OCI-LY1 (cell line): ENCODE data around the gene ESPNL.

Experiments used
- H2AFZ ChIP-seq: fragments of 200-600 bp; sonication (generic), shearing (Covaris generic); 2 replicates; pipeline ENCODE4 v1.6.0; 2014; ENCODE audit warnings: antibody characterized with exemption, mild to moderate bottlenecking, low read length
- H3F3A ChIP-seq: fragments of 200-600 bp; sonication (generic), shearing (Covaris generic); 2 replicates; pipeline ENCODE4 v1.6.0; 2014; ENCODE audit warnings: mild to moderate bottlenecking, antibody characterized with exemption, low read length, moderate library complexity; ENCODE audit not compliant: insufficient read depth
- H3K27ac ChIP-seq: fragments of 200-600 bp; sonication (generic); 2 replicates; pipeline ENCODE4 v1.5.1; 2014; ENCODE audit warnings: low read length, mixed run types, mild to moderate bottlenecking, low read depth; ENCODE audit not compliant: poor library complexity, severe bottlenecking
- H3K27me3 ChIP-seq: fragments of 200-600 bp; sonication (generic); 2 replicates; pipeline ENCODE4 v1.6.0; 2014; ENCODE audit warnings: antibody characterized with exemption, mild to moderate bottlenecking, low read length, moderate library complexity; ENCODE audit not compliant: insufficient read depth
- H3K36me3 ChIP-seq: fragments of 200-600 bp; sonication (generic); 2 replicates; pipeline ENCODE4 v1.6.1; 2014; ENCODE audit warnings: mild to moderate bottlenecking, antibody characterized with exemption, low read length, moderate library complexity, mixed read lengths; ENCODE audit not compliant: insufficient read depth
- H3K4me1 ChIP-seq: fragments of 200-600 bp; sonication (generic); 2 replicates; pipeline ENCODE4 v1.5.1; 2014; ENCODE audit warnings: mild to moderate bottlenecking, low read length, moderate library complexity; ENCODE audit not compliant: insufficient read depth, severe bottlenecking
- H3K4me2 ChIP-seq: fragments of 200-600 bp; sonication (generic), shearing (Covaris generic); 2 replicates; pipeline ENCODE4 v1.6.1; 2014; ENCODE audit warnings: low read length
- H3K4me3 ChIP-seq: fragments of 200-600 bp; sonication (generic); 2 replicates; pipeline ENCODE4 v1.5.1; 2014; ENCODE audit warnings: low read length, low read depth, mild to moderate bottlenecking, mixed read lengths; ENCODE audit not compliant: poor library complexity, severe bottlenecking
- H3K79me2 ChIP-seq: fragments of 200-600 bp; shearing (Covaris generic); 2 replicates; pipeline ENCODE4 v1.6.1; 2016; ENCODE audit warnings: mixed run types, low read length, mixed read lengths; ENCODE audit not compliant: insufficient read depth
- H3K9ac ChIP-seq: fragments of 200-600 bp; sonication (generic), shearing (Covaris generic); 2 replicates; pipeline ENCODE4 v1.6.1; 2014; ENCODE audit warnings: mild to moderate bottlenecking, low read length, mixed read lengths
- H3K9me2 ChIP-seq: fragments of 200-600 bp; sonication (generic), shearing (Covaris generic); 2 replicates; pipeline ENCODE4 v1.6.1; 2014; ENCODE audit warnings: low read depth, mild to moderate bottlenecking, low read length, mixed read lengths
- H3K9me3 ChIP-seq: fragments of 200-600 bp; shearing (Covaris generic); 2 replicates; pipeline ENCODE4 v1.6.1; 2014; ENCODE audit warnings: low read length, mixed read lengths
- H4K20me1 ChIP-seq: fragments of 200-600 bp; sonication (generic), shearing (Covaris generic); 2 replicates; pipeline ENCODE4 v1.6.0; 2016; ENCODE audit warnings: mild to moderate bottlenecking, low read length; ENCODE audit not compliant: insufficient read depth
- EZH2 ChIP-seq: fragments of 200-600 bp; sonication (generic), shearing (Covaris generic); IDR thresholded peaks from 2 replicates; pipeline ENCODE4 v1.8.0; 2017; ENCODE audit warnings: borderline replicate concordance, mixed run types, mild to moderate bottlenecking, antibody characterized with exemption, low read length, moderate library complexity, mixed read lengths
- TF ChIP-seq, protein P1 (sequence below): fragments of 200-600 bp; sonication (generic), shearing (Covaris generic); IDR thresholded peaks from 2 replicates; pipeline ENCODE4 v1.5.1; 2017; ENCODE audit warnings: mild to moderate bottlenecking, antibody characterized with exemption, low read length, moderate library complexity, mixed read lengths

Gene ESPNL

DNA sequence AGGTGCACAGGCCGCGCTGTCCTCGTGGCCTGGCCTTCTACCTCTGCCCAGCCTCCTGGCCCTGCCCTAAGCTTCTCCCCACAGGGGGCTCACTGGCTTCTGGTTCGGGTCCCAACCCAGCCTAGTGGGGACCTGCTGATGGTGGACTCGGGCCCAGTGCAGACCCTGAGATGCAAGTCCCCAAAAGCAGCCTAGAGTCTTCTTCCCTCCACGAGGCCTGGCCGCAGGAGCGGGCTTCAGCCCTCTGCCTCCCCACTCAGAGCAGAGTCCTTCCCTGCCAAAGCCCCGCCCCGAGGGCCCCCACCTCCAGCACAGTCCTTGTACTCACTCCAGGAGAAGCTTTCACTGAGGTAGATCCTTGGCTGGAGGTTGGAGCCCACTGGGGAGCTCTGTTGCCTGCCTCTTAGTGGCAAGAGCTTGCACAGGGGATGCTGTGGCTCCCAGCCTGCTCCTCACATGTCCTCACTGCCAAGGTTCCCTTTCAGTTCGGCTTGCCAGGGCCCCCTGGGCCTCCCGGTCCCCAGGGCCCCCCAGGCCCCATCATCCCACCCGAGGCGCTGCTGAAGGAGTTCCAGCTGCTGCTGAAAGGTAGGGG is 62.2 kb downstream of the ESPNL start:
- H3K4me2 ChIP-seq, result no peak overlapping the region
- H3K27me3 ChIP-seq, result no peaks in the 10 kb centered on the region
- H3F3A ChIP-seq, result no peaks in the 10 kb centered on the region
- no peak overlapping the region for H2AFZ ChIP-seq
- H3K36me3 ChIP-seq, result no peaks in the 10 kb centered on the region
- no peak overlapping the region for H3K9ac ChIP-seq
- no peaks in the 10 kb centered on the region for H3K9me3 ChIP-seq
- no peaks in the 10 kb centered on the region for H3K9me2 ChIP-seq
- H3K4me1 ChIP-seq, result peaks cover 21% of the 10 kb centered on the region
- no peak overlapping the region for H3K27ac ChIP-seq
- TF ChIP-seq, protein P1, sequence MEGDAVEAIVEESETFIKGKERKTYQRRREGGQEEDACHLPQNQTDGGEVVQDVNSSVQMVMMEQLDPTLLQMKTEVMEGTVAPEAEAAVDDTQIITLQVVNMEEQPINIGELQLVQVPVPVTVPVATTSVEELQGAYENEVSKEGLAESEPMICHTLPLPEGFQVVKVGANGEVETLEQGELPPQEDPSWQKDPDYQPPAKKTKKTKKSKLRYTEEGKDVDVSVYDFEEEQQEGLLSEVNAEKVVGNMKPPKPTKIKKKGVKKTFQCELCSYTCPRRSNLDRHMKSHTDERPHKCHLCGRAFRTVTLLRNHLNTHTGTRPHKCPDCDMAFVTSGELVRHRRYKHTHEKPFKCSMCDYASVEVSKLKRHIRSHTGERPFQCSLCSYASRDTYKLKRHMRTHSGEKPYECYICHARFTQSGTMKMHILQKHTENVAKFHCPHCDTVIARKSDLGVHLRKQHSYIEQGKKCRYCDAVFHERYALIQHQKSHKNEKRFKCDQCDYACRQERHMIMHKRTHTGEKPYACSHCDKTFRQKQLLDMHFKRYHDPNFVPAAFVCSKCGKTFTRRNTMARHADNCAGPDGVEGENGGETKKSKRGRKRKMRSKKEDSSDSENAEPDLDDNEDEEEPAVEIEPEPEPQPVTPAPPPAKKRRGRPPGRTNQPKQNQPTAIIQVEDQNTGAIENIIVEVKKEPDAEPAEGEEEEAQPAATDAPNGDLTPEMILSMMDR, result no peak
- no peak for TF ChIP-seq EZH2
- no peak overlapping the region for H3K4me3 ChIP-seq
- H3K79me2 ChIP-seq, result no peaks in the 10 kb centered on the region
- H4K20me1 ChIP-seq, result no peaks in the 10 kb centered on the region

DNA sequence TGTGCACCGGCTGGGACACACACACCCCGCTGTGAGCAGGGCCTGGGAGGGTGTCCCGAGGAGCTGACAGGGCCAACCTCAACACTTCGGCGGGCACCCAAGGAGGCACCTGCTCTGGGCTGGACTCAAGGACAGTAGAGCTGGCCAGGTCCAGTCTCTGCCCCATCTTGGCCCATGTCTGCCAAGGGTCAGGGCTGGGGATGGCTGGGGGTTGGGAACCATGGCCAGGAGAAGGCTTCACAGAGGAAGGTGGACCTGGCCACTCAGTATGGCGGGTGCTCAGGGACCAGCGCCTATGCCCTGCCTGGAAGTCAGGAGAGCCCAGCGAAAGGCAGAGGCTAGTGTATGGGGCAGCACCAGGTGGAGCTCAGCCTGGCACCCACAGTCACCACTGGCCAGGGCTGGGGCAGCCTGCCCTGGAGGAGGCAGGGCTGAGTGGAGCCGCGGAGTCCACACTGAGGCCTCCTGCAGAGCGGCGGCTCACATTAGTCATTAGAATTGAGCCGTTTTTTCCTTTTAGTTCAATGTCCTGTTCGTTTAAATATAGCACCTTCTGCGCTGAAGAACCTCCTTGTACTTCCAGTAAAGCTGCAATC is 62.8 kb downstream of the ESPNL start:
- Histone ChIP-seq H3K4me1 (peaks cover 21% of the 10 kb centered on the region), H4K20me1 (no peaks in the 10 kb centered on the region), H3K4me2 (no peak overlapping the region), H3K4me3 (no peak overlapping the region), H3K27me3 (no peaks in the 10 kb centered on the region), H3K9me3 (no peaks in the 10 kb centered on the region), H3K9ac (no peak overlapping the region), H2AFZ (no peak overlapping the region), H3K9me2 (no peaks in the 10 kb centered on the region), H3K27ac (no peak overlapping the region), H3F3A (no peaks in the 10 kb centered on the region), H3K36me3 (no peaks in the 10 kb centered on the region), H3K79me2 (no peaks in the 10 kb centered on the region)
- TF ChIP-seq, protein P1, result no peak
- TF ChIP-seq EZH2, result no peak

DNA sequence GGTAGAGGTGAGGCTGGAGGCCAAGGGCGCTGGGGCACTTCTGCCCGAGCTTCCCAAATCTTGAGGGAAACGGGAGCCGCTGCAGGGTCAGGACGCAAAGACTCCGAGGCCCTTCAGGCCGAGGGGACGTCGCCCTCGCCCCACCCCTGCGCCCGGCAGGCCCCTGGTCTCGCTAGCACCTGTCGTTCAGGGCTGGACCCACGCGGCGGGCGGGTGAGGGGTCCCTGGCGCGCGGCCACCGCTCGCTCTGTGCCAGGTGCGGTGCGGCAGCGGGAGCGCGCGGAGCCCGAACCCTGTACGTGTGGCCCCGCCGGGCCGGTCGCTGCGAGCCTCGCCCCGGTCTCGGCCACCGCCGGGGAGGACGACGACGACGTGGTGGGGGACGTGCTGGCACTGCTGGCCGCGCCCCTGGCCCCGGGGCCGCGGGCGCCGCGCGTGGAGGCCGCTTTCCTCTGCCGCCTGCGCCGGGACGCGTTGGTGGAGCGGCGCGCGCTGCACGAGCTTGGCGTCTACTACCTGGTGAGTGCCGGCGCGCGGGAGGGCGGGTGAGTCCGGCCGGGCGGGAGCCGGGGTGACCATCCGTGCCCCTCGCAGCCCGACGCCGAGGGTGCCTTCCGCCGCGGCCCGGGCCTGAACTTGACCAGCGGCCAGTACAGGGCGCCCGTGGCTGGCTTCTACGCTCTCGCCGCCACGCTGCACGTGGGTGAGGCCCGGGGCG is 63.5 kb downstream of the ESPNL start:
- H3K9ac ChIP-seq, result no peak overlapping the region
- no peak for TF ChIP-seq EZH2
- TF ChIP-seq, protein P1, result no peak
- no peak overlapping the region for H3K4me3 ChIP-seq
- no peaks in the 10 kb centered on the region for H3K79me2 ChIP-seq
- no peaks in the 10 kb centered on the region for H3K9me2 ChIP-seq
- no peak overlapping the region for H3K4me2 ChIP-seq
- no peaks in the 10 kb centered on the region for H3K9me3 ChIP-seq
- H2AFZ ChIP-seq, result no peak overlapping the region
- H3K27me3 ChIP-seq, result no peaks in the 10 kb centered on the region
- no peaks in the 10 kb centered on the region for H4K20me1 ChIP-seq
- H3K4me1 ChIP-seq, result peaks cover 21% of the 10 kb centered on the region
- peaks cover under 1% of the 10 kb centered on the region; the same call in 1 of the 2 replicates for H3K36me3 ChIP-seq
- H3K27ac ChIP-seq, result no peak overlapping the region
- H3F3A ChIP-seq, result no peaks in the 10 kb centered on the region
